ENCODE data around the gene SETBP1.

Gene SETBP1

GRCh38 chr18:44961288-44961995 is 280.8 kb downstream of the SETBP1 start:
- TF ChIP-seq YY1 (IDR thresholded peaks at IDR 0.05; ENCODE audit: insufficient read depth, insufficient read length) (no peak), ZNF274 (IDR thresholded peaks at IDR 0.05; ENCODE audit: low read depth, low read length) (no peak), SUZ12 (IDR thresholded peaks at IDR 0.05; ENCODE audit: extremely low read depth, insufficient read depth, insufficient read length) (no peak)
- Histone ChIP-seq H3K4me3 (ENCODE audit: insufficient read length, low read depth) (no peak overlapping the region), H3K36me3 (ENCODE audit: insufficient read depth, insufficient read length, low read length) (no peaks in the 10 kb centered on the region), H3K9me3 (ENCODE audit: insufficient read depth, low read length) (no peaks in the 10 kb centered on the region), H3K9ac (ENCODE audit: insufficient read length, low read depth) (no peak overlapping the region), H3K27me3 (ENCODE audit: insufficient read depth, insufficient read length) (no peaks in the 10 kb centered on the region), H3K4me1 (ENCODE audit: insufficient read depth, insufficient read length) (no peaks in the 10 kb centered on the region)
- DNase-seq (ENCODE audit: low read depth, low spot score): no peak

- Histone ChIP-seq H3K4me3 (ENCODE audit: insufficient read length, low read depth) (no peak overlapping the region), H3K4me1 (ENCODE audit: insufficient read depth, insufficient read length) (no peaks in the 10 kb centered on the region), H3K27me3 (ENCODE audit: insufficient read depth, insufficient read length) (no peaks in the 10 kb centered on the region), H3K9me3 (ENCODE audit: insufficient read depth, low read length) (no peaks in the 10 kb centered on the region), H3K9ac (ENCODE audit: insufficient read length, low read depth) (no peak overlapping the region), H3K36me3 (ENCODE audit: insufficient read depth, insufficient read length, low read length) (no peaks in the 10 kb centered on the region)
- TF ChIP-seq SUZ12 (IDR thresholded peaks at IDR 0.05; ENCODE audit: extremely low read depth, insufficient read depth, insufficient read length) (no peak), YY1 (IDR thresholded peaks at IDR 0.05; ENCODE audit: insufficient read depth, insufficient read length) (no peak), ZNF274 (IDR thresholded peaks at IDR 0.05; ENCODE audit: low read depth, low read length) (no peak)
- DNase-seq (ENCODE audit: low read depth, low spot score): no peak
Observed at GRCh38 chr18:44967599-44967998, 286.9 kb downstream of the SETBP1 start.

- no peak for TF ChIP-seq SUZ12 (IDR thresholded peaks at IDR 0.05; ENCODE audit: extremely low read depth, insufficient read depth, insufficient read length)
- TF ChIP-seq YY1 (IDR thresholded peaks at IDR 0.05; ENCODE audit: insufficient read depth, insufficient read length): no peak
- Histone ChIP-seq H3K4me3 (ENCODE audit: insufficient read length, low read depth) (no peak overlapping the region), H3K9ac (ENCODE audit: insufficient read length, low read depth) (no peak overlapping the region), H3K4me1 (ENCODE audit: insufficient read depth, insufficient read length) (no peaks in the 10 kb centered on the region), H3K27me3 (ENCODE audit: insufficient read depth, insufficient read length) (no peaks in the 10 kb centered on the region), H3K36me3 (ENCODE audit: insufficient read depth, insufficient read length, low read length) (no peaks in the 10 kb centered on the region), H3K9me3 (ENCODE audit: insufficient read depth, low read length) (no peaks in the 10 kb centered on the region)
- DNase-seq (ENCODE audit: low read depth, low spot score): no peak
Observed at GRCh38 chr18:44968336-44968735, 287.6 kb downstream of the SETBP1 start.

DNA sequence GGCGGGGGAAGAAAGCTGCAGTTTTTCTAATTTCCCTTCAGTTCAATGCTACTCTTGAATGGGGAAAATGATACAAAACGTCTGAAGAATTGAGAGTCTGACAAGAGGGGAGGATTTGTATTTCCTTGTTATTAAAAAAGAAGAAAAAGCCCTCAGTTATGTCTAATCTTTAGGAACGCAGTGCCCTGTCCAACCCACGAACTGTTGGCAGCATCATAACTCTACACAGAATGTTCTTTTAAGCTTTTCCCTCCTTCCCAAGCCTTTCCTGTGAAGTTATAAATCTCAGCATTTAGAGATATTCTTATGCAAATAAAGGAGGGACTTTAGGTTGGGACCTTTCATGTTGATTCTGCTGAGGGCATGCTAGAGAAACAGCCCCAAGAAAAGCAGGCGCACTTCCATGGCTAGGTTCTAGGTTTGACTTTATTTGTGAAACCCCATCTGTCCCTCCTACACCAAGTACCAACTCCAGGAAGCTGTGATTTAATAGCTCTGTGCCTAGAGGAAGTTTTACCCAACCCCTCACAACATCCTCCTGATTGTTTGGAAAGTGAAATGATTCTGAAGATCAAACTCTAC is 288.6 kb downstream of the SETBP1 start:
- Histone ChIP-seq H3K4me3 (ENCODE audit: insufficient read length, low read depth) (no peak overlapping the region), H3K27me3 (ENCODE audit: insufficient read depth, insufficient read length) (no peaks in the 10 kb centered on the region), H3K36me3 (ENCODE audit: insufficient read depth, insufficient read length, low read length) (no peaks in the 10 kb centered on the region), H3K4me1 (ENCODE audit: insufficient read depth, insufficient read length) (no peaks in the 10 kb centered on the region), H3K9ac (ENCODE audit: insufficient read length, low read depth) (no peak overlapping the region), H3K9me3 (ENCODE audit: insufficient read depth, low read length) (no peaks in the 10 kb centered on the region)
- no peak for DNase-seq (ENCODE audit: low read depth, low spot score)
- TF ChIP-seq ZNF274 (IDR thresholded peaks at IDR 0.05; ENCODE audit: low read depth, low read length) (no peak), YY1 (IDR thresholded peaks at IDR 0.05; ENCODE audit: insufficient read depth, insufficient read length) (no peak), SUZ12 (IDR thresholded peaks at IDR 0.05; ENCODE audit: extremely low read depth, insufficient read depth, insufficient read length) (no peak)

DNA sequence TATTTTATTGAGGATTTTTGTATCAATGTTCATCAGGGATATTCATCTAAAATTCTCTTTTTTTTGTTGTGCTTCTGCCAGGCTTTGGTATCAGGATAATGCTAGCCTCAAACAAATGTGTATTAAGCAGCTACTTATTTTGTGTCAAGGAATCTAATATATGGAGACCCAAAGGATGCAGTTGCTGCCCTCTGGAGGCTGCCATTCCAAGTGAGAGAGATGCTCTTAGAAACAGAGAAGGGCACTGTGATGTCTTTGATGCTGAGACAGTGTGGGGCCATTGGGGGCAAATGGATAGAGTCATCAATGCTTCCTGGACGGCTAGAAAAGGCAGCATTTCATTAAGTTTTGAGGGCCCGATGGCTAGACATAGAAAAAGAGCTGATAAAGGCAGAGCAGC is 292.6 kb downstream of the SETBP1 start:
- Histone ChIP-seq H3K27me3 (ENCODE audit: insufficient read depth, insufficient read length) (no peaks in the 10 kb centered on the region), H3K36me3 (ENCODE audit: insufficient read depth, insufficient read length, low read length) (no peaks in the 10 kb centered on the region), H3K4me1 (ENCODE audit: insufficient read depth, insufficient read length) (no peaks in the 10 kb centered on the region), H3K9ac (ENCODE audit: insufficient read length, low read depth) (no peak overlapping the region), H3K9me3 (ENCODE audit: insufficient read depth, low read length) (no peaks in the 10 kb centered on the region), H3K4me3 (ENCODE audit: insufficient read length, low read depth) (no peak overlapping the region)
- TF ChIP-seq ZNF274 (IDR thresholded peaks at IDR 0.05; ENCODE audit: low read depth, low read length) (no peak), YY1 (IDR thresholded peaks at IDR 0.05; ENCODE audit: insufficient read depth, insufficient read length) (no peak), SUZ12 (IDR thresholded peaks at IDR 0.05; ENCODE audit: extremely low read depth, insufficient read depth, insufficient read length) (no peak)
- no peak for DNase-seq (ENCODE audit: low read depth, low spot score)

- TF ChIP-seq YY1 (IDR thresholded peaks at IDR 0.05; ENCODE audit: insufficient read depth, insufficient read length) (no peak), SUZ12 (IDR thresholded peaks at IDR 0.05; ENCODE audit: extremely low read depth, insufficient read depth, insufficient read length) (no peak), ZNF274 (IDR thresholded peaks at IDR 0.05; ENCODE audit: low read depth, low read length) (no peak)
- no peaks in the 10 kb centered on the region for H3K4me1 ChIP-seq (ENCODE audit: insufficient read depth, insufficient read length)
Observed at GRCh38 chr18:44974174-44974573, 293.5 kb downstream of the SETBP1 start.

GRCh38 chr18:44977856-44978255 is 297.2 kb downstream of the SETBP1 start:
- Histone ChIP-seq H3K9ac (ENCODE audit: insufficient read length, low read depth) (no peak overlapping the region), H3K36me3 (ENCODE audit: insufficient read depth, insufficient read length, low read length) (no peaks in the 10 kb centered on the region), H3K4me1 (ENCODE audit: insufficient read depth, insufficient read length) (no peaks in the 10 kb centered on the region), H3K4me3 (ENCODE audit: insufficient read length, low read depth) (no peak overlapping the region), H3K27me3 (ENCODE audit: insufficient read depth, insufficient read length) (no peaks in the 10 kb centered on the region), H3K9me3 (ENCODE audit: insufficient read depth, low read length) (no peaks in the 10 kb centered on the region)
- TF ChIP-seq YY1 (IDR thresholded peaks at IDR 0.05; ENCODE audit: insufficient read depth, insufficient read length) (no peak), ZNF274 (IDR thresholded peaks at IDR 0.05; ENCODE audit: low read depth, low read length) (no peak), SUZ12 (IDR thresholded peaks at IDR 0.05; ENCODE audit: extremely low read depth, insufficient read depth, insufficient read length) (no peak)
- DNase-seq (ENCODE audit: low read depth, low spot score): no peak

More at GRCh38 chr18:44974174-44974573, 293.5 kb downstream of the SETBP1 start:
- H3K9me3 ChIP-seq (ENCODE audit: insufficient read depth, low read length): no peaks in the 10 kb centered on the region
- no peak for DNase-seq (ENCODE audit: low read depth, low spot score)
- H3K9ac ChIP-seq (ENCODE audit: insufficient read length, low read depth): no peak overlapping the region
- H3K27me3 ChIP-seq (ENCODE audit: insufficient read depth, insufficient read length): no peaks in the 10 kb centered on the region
- H3K4me3 ChIP-seq (ENCODE audit: insufficient read length, low read depth): no peak overlapping the region
- no peaks in the 10 kb centered on the region for H3K36me3 ChIP-seq (ENCODE audit: insufficient read depth, insufficient read length, low read length)
